Lower lobe of right lung (tissue), 2 donors: Measurements from ENCODE around the gene SLC39A12. TPM values are rescaled to one million over a fixed set of nuclear protein-coding genes. Genes with fewer than 3 reads are reported as not detected.

ENCODE experiments used
- ATAC-seq, 2 donors: fragments of 200-7000 bp; cut with Tn5 transposase; one replicate each; pipeline ENCODE4 v1.9.1; 2020 to 2022; ENCODE audit warnings: mild to moderate bottlenecking in 2 of 2, moderate library complexity in 2 of 2
- DNase-seq: peaks from one replicate; pipeline ENCODE4 v3.0.0-alpha.2; 2020
- H3K27ac ChIP-seq: fragments of 200-600 bp; one replicate; pipeline ENCODE4 v1.8.0; 2022
- H3K27me3 ChIP-seq: fragments of 200-600 bp; one replicate; pipeline ENCODE4 v1.8.0; 2022; ENCODE audit warnings: low read depth
- H3K36me3 ChIP-seq: fragments of 200-600 bp; one replicate; pipeline ENCODE4 v1.8.0; 2022; ENCODE audit warnings: mild to moderate bottlenecking
- H3K4me1 ChIP-seq: fragments of 200-600 bp; one replicate; pipeline ENCODE4 v1.8.0; 2022
- H3K4me3 ChIP-seq: fragments of 200-600 bp; one replicate; pipeline ENCODE4 v1.8.0; 2022; ENCODE audit warnings: mild to moderate bottlenecking
- H3K9me3 ChIP-seq: fragments of 200-600 bp; one replicate; pipeline ENCODE4 v1.8.0; 2022
- CTCF ChIP-seq: fragments of 200-600 bp; IDR thresholded peaks from one replicate; pipeline ENCODE4 v1.8.0; 2022; ENCODE audit warnings: antibody characterized with exemption, mild to moderate bottlenecking
- intact Hi-C: fragments of 100-400 bp; cut with DNase I; formaldehyde crosslinking; loops from one replicate; pipeline ENCODE4 v1.11.0; 2022
- total RNA-seq: library from RNA; stranded (reverse); fragmentation: NEBNext Ultra II Directional; extraction: Animal tissue kit (Norgen Biotek cat#: 25700); gene quantifications from one replicate; pipeline ENCODE4 v1.2.1, GENCODE V29; 2021
- donor health status: DM: no; HTN: yes; CAD: no; lungs with severe emphysema.

The SLC39A12 gene
- total RNA-seq, 1 donor from 2014 or later: 0.41 TPM

DNA sequence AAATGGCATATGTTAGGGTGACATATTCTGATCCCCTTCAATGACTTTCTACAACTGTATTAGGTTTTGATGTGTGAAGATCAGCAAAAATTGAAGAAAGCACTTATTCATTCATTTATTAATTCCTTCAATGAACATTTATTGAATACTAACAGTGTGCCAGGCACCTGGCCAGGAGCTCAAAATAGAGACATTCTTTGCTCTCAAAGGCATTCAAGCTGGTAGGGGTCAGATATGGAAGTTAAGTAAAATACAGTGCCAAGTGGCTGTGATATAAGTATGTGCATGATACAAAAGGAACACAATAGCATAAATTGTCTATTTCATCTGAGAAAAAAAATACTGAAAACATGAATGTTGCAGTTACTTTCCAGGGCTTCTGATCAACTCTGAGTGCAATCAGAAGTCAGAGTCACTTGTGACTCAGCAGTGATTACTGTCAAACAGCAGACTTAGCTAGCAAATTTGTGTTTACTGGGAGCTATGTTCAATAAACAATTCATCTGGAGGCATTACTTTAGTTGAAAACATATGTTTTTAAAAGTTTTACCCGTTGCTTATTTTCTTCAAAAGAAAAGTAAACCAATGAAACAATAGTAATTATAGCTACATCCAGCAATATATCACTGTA is 128.1 kb downstream of the SLC39A12 start:
- Histone ChIP-seq H3K27ac (no peak overlapping the region), H3K27me3 (no peaks in the 10 kb centered on the region), H3K9me3 (no peaks in the 10 kb centered on the region), H3K4me3 (no peak overlapping the region), H3K36me3 (no peaks in the 10 kb centered on the region), H3K4me1 (no peaks in the 10 kb centered on the region)
- intact Hi-C loops: no loop called here
- DNase-seq: no peak
- TF ChIP-seq CTCF: no peak
- no peak for ATAC-seq

- Histone ChIP-seq H3K4me3 (no peak overlapping the region), H3K4me1 (no peaks in the 10 kb centered on the region), H3K36me3 (no peaks in the 10 kb centered on the region), H3K27ac (no peak overlapping the region), H3K27me3 (no peaks in the 10 kb centered on the region), H3K9me3 (no peaks in the 10 kb centered on the region)
- no peak for ATAC-seq
- TF ChIP-seq CTCF: no peak
- no peak for DNase-seq
- intact Hi-C loops: no loop called here
Observed at GRCh38 chr10:18082381-18082780, 130.7 kb downstream of the SLC39A12 start.

DNA sequence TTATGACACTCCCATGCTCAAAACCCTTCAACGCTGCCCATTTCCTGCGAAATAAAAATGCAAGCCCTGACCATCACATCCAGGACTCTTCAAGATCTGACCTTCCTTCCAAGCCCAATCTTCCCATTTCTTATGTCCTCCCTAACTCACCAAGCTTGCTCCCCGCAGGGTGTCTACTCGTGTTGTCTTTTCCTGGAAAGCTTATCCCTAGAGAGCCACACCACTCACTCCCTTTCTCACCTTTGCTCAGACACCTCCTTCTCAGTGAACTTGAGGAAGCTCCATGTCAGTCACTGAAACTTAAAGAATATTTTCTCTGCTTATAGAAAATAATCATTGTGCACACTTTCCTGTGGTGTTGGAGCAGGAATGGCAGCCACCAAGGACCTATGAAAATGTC is 134.1 kb downstream of the SLC39A12 start:
- Histone ChIP-seq H3K9me3 (no peaks in the 10 kb centered on the region), H3K27me3 (no peaks in the 10 kb centered on the region), H3K27ac (no peak overlapping the region), H3K4me3 (no peak overlapping the region), H3K36me3 (no peaks in the 10 kb centered on the region), H3K4me1 (no peaks in the 10 kb centered on the region)
- intact Hi-C loops: no loop called here
- DNase-seq (no peak), ATAC-seq (no peak)
- no peak for TF ChIP-seq CTCF

DNA sequence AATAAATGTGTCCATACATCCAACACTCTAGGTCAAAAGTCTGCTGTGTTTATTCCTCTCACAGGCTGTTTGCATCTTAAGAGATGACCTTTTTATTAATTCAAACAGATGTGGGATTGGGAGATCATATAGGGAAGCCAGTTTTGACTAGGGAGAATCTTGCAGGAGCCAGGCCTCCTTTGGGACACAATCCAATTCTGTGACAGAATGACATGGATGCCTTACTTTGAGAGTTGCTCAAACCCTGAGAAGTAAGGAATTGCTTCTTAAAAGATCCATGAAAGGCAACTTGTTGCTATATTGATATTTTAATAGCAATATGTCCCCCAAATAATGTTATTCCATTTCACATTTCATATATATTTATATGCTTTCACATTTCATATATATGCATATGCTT is 135.0 kb downstream of the SLC39A12 start:
- no peak for DNase-seq
- Histone ChIP-seq H3K27ac (no peak overlapping the region), H3K9me3 (no peaks in the 10 kb centered on the region), H3K4me1 (no peaks in the 10 kb centered on the region), H3K27me3 (no peaks in the 10 kb centered on the region), H3K4me3 (no peak overlapping the region), H3K36me3 (no peaks in the 10 kb centered on the region)
- intact Hi-C loops: no loop called here
- no peak for TF ChIP-seq CTCF
- ATAC-seq: no peak

DNA sequence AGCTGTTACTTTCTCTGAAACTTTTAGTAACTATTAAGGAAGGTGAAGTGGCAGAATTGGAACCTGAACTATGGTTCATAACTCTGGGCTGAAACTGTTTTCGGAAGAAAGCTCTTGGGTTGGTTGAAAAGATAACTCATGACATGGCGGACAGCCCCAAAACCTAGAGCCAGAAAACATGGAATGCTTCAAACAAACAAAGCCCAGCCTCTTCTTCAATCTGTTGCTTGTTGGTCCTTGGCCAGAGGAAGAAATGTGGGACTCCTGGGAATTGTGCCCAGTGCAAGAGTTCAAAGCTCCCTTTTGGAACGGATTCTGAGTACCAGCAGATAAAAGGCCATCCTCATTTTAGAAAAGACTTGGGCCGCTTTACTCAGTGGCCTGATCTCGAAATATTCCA is 135.6 kb downstream of the SLC39A12 start:
- Histone ChIP-seq H3K36me3 (no peaks in the 10 kb centered on the region), H3K27me3 (no peaks in the 10 kb centered on the region), H3K4me3 (no peak overlapping the region), H3K27ac (no peak overlapping the region), H3K4me1 (no peaks in the 10 kb centered on the region), H3K9me3 (no peaks in the 10 kb centered on the region)
- intact Hi-C loops: no loop called here
- no peak for TF ChIP-seq CTCF
- DNase-seq (no peak), ATAC-seq (peak in 1 of 2 donors; percentile 41)

Other genes with a start within 250 kb of the SLC39A12 start
- gene TMEM236, start 199.7 kb upstream of the SLC39A12 start, total RNA-seq: 5.9 TPM
- 529 TPM for gene MRC1, start 142.6 kb upstream of the SLC39A12 start, total RNA-seq
- 1.4 TPM for gene CACNB2, start 188.5 kb downstream of the SLC39A12 start, total RNA-seq